Thyroid gland (tissue), 4 donors: ENCODE data around the gene NAP1L4. TPM values are rescaled to one million over a fixed set of nuclear protein-coding genes. Genes with fewer than 3 reads are reported as not detected.

Source experiments
- DNase-seq, 2 donors: peaks; one replicate each; pipeline ENCODE4 v3.0.0-alpha.2; 2019
- H3K27ac ChIP-seq, 3 donors: fragments of 200-600 bp; sonication (generic); 1 replicate in 2 of 3; 2 replicates in 1 of 3; pipeline ENCODE4 v1.5.1; 2016 to 2019; ENCODE audit warnings: mild to moderate bottlenecking in 1 of 3, moderate library complexity in 1 of 3
- H3K27me3 ChIP-seq: fragments of 200-600 bp; sonication (generic); one replicate; pipeline ENCODE4 v1.5.1; 2019
- H3K36me3 ChIP-seq, 2 donors: fragments of 200-600 bp; sonication (generic); one replicate each; pipeline ENCODE4 v1.5.1; 2016 to 2019
- H3K4me1 ChIP-seq, 2 donors: fragments of 200-600 bp; sonication (generic); one replicate each; pipeline ENCODE4 v1.5.1; 2017 to 2019
- H3K4me3 ChIP-seq, 3 donors: fragments of 200-600 bp; sonication (generic); replicated peaks in 1 of 3; 1 replicate in 2 of 3; 2 replicates in 1 of 3; pipeline ENCODE4 v1.5.1; 2016; ENCODE audit warnings: mild to moderate bottlenecking in 1 of 3
- H3K9me3 ChIP-seq: fragments of 200-600 bp; sonication (generic); one replicate; pipeline ENCODE4 v1.5.1; 2017
- CTCF ChIP-seq, 6 experiments: fragments of 200-600 bp in 3 of 6; fragments of 450-650 bp in 3 of 6; sonication (generic) in 3 of 6; IDR thresholded peaks; one replicate each; pipeline ENCODE4 v1.5.1; 2016 to 2019; ENCODE audit warnings: antibody characterized with exemption in 6 of 6, mild to moderate bottlenecking in 2 of 6, inconsistent platforms in 1 of 6, moderate library complexity in 1 of 6
- POLR2A ChIP-seq, 2 donors: fragments of 450-650 bp; IDR thresholded peaks; one replicate each; pipeline ENCODE4 v1.6.1; 2017; ENCODE audit warnings: antibody characterized with exemption in 2 of 2, mild to moderate bottlenecking in 2 of 2, moderate library complexity in 1 of 2
- WGBS, 2 donors: methylation state at CpG; one replicate each; pipeline ENCODE4 v1.1.5; 2017; 5-methylcytosine and 5-hydroxymethylcytosine counted together
- intact Hi-C: fragments of 100-400 bp; cut with DNase I; formaldehyde crosslinking; loops from one replicate; pipeline ENCODE4 v1.15.1; 2023
- total RNA-seq, 4 donors: library from RNA; depleted of rRNA; stranded (reverse); fragments of >200 nt; gene quantifications; one replicate each; pipeline ENCODE4 v1.2.3, GENCODE V29; 2016

The NAP1L4 gene
- total RNA-seq, 4 donors from 2014 or later: 104 to 117 (median 108) TPM

- Histone ChIP-seq H3K36me3 (no peaks in the 10 kb centered on the region), H3K27me3 (no peaks in the 10 kb centered on the region), H3K4me3 (no peak overlapping the region), H3K4me1 (peaks cover 26 to 27% of the 10 kb centered on the region in 2 donors), H3K27ac (no peak overlapping the region), H3K9me3 (no peaks in the 10 kb centered on the region)
- TF ChIP-seq POLR2A (IDR thresholded peaks at IDR 0.05) (no peak), CTCF (IDR thresholded peaks at IDR 0.05) (no peak)
- WGBS, 2 donors: 84 to 88% methylated on average over 6 of the region's 6 CpGs
- DNase-seq: no peak
- intact Hi-C loops: no loop called here
Measured at GRCh38 chr11:2996976-2997375, 4.8 kb upstream of the NAP1L4 start.

GRCh38 chr11:2995893-2996554 is 3.9 kb upstream of the NAP1L4 start:
- H3K27me3 ChIP-seq: no peaks in the 10 kb centered on the region
- no peak for DNase-seq
- peaks cover 17 to 18% of the 10 kb centered on the region in 2 donors for H3K4me1 ChIP-seq
- H3K4me3 ChIP-seq: no peak overlapping the region
- 82 to 89% methylated on average over 8 to 14 of the region's 14 CpGs for WGBS, 2 donors
- no peaks in the 10 kb centered on the region for H3K9me3 ChIP-seq
- TF ChIP-seq CTCF (IDR thresholded peaks at IDR 0.05): no peak
- no peak overlapping the region for H3K27ac ChIP-seq
- no peaks in the 10 kb centered on the region for H3K36me3 ChIP-seq
- intact Hi-C loops: no loop called here

GRCh38 chr11:2995031-2995561 is 3.0 kb upstream of the NAP1L4 start:
- WGBS, 2 donors: 73 to 86% methylated on average over 12 to 13 of the region's 13 CpGs
- Histone ChIP-seq H3K36me3 (no peaks in the 10 kb centered on the region), H3K27me3 (no peaks in the 10 kb centered on the region), H3K4me1 (peaks cover 10 to 11% of the 10 kb centered on the region in 2 donors), H3K4me3 (no peak overlapping the region), H3K27ac (no peak overlapping the region), H3K9me3 (no peaks in the 10 kb centered on the region)
- TF ChIP-seq CTCF (IDR thresholded peaks at IDR 0.05): no peak
- TF ChIP-seq POLR2A (IDR thresholded peaks at IDR 0.05): no peak
- no peak for DNase-seq
- intact Hi-C loops: no loop called here

GRCh38 chr11:2994336-2994730 is 2.2 kb upstream of the NAP1L4 start:
- no peaks in the 10 kb centered on the region for H3K9me3 ChIP-seq
- H3K27ac ChIP-seq: no peak overlapping the region
- intact Hi-C loops: no loop called here
- WGBS, 2 donors: 90 to 96% methylated on average over 4 of the region's 4 CpGs
- no peak overlapping the region for H3K4me3 ChIP-seq
- no peaks in the 10 kb centered on the region for H3K36me3 ChIP-seq
- no peaks in the 10 kb centered on the region for H3K27me3 ChIP-seq
- TF ChIP-seq POLR2A (IDR thresholded peaks at IDR 0.05) (no peak), CTCF (IDR thresholded peaks at IDR 0.05) (no peak)
- peaks cover 5 to 15% of the 10 kb centered on the region in 2 donors for H3K4me1 ChIP-seq
- no peak for DNase-seq

GRCh38 chr11:2992997-2993325 is 832 bp upstream of the NAP1L4 start:
- WGBS, 2 donors: 45 to 57% methylated on average over 4 to 6 of the region's 7 CpGs
- TF ChIP-seq CTCF (IDR thresholded peaks at IDR 0.05) (no peak), POLR2A (IDR thresholded peaks at IDR 0.05) (no peak)
- no peak for DNase-seq
- H3K27ac ChIP-seq: no peak overlapping the region
- no peak overlapping the region for H3K4me3 ChIP-seq
- H3K4me1 ChIP-seq: peaks cover 15 to 29% of the 10 kb centered on the region in 2 donors
- H3K9me3 ChIP-seq: no peaks in the 10 kb centered on the region
- no peaks in the 10 kb centered on the region for H3K27me3 ChIP-seq
- intact Hi-C loops: no loop called here
- no peaks in the 10 kb centered on the region for H3K36me3 ChIP-seq
